GM19025 (cell line): ENCODE results near the gene ZIK1.

Source experiments
- ATAC-seq: cut with Tn5 transposase; IDR thresholded peaks from one replicate; pipeline ENCODE4 v1.9.1; 2021; ENCODE audit warnings: mild to moderate bottlenecking, low read depth, moderate library complexity; ENCODE audit not compliant: unreplicated experiment

ZIK1 gene

GRCh38 chr19:57583521-57584416, at the start of gene ZIK1:
Gene ZIK1, plus strand, starts transcription at chr19:57584145. Its CDS starts 212 bp downstream, at chr19:57584357.
- ATAC-seq, result peak; percentile 77

DNA sequence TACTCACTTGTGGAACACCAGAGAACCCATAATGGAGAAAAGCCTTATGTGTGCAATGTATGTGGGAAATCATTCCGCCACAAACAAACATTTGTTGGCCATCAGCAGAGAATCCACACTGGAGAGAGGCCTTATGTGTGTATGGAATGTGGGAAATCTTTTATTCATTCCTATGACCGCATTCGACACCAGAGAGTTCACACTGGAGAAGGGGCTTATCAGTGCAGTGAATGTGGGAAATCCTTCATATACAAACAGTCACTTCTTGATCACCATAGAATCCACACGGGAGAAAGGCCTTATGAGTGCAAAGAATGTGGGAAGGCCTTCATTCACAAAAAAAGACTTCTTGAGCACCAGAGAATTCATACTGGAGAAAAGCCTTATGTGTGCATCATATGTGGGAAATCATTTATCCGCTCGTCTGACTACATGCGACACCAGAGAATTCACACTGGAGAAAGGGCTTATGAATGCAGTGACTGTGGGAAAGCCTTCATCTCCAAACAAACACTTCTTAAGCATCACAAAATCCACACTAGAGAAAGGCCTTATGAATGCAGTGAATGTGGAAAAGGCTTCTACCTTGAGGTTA, 45.9 kb upstream of the ZIK1 start:
- no peak for ATAC-seq

DNA sequence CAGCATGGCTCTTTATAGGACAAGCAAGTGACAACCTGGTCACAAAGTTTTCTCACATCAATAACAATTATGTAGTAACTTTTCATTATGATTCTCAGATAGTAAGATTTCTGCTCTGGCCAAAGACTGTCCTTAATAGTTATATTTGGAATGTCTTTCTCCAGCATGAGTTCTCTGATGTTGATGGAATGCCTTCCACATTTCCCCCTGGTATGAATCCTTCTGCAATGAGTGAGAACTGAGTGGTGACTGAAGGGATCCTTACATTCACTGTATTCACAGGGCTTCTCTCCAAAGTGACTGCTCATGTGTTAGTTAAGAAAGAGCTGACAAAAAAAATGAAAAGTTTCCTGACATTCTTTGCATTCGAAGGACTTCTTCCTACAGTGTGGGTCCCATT, 37.4 kb upstream of the ZIK1 start:
- no peak for ATAC-seq

DNA sequence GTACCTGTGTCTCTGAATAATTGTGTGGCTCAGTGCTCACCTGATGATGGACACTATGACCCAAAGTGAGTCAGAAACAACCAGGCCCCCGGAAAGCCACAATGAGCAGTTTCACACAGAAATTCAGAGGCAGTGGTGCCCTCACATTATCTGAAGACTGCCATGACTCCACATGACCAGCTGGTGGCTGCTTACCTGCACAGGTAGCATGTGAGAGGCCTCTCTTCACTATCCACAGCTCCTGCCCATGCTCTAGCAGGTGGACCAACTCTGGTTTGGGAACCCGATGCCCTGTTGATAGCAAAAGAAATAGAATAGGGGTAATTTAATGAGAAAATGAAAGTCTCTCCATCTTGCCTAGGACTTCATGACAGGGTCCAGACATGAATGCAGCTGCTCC, 31.5 kb upstream of the ZIK1 start:
- ATAC-seq, result no peak

- ATAC-seq, result no peak
Measured at GRCh38 chr19:57557659-57558058, 26.3 kb upstream of the ZIK1 start.

DNA sequence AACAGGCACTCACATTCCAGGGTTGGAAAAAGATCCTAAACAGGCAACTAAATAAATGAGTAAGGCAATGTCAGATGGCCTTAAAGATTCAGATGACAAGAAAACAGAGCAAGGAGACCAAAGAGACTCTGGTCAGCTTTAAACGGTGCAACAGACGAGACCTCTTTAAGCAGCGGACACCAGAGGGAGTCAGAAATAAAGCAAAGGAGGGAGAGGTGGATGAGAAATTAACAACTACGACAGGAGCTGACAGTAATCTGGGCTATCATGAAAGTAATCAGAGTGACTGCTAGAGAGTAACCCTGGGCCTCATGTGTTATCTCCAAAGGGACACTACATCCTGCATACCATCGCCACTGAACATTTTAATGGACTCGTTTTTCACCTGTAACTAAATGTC, 25.4 kb upstream of the ZIK1 start:
- ATAC-seq, result no peak

DNA sequence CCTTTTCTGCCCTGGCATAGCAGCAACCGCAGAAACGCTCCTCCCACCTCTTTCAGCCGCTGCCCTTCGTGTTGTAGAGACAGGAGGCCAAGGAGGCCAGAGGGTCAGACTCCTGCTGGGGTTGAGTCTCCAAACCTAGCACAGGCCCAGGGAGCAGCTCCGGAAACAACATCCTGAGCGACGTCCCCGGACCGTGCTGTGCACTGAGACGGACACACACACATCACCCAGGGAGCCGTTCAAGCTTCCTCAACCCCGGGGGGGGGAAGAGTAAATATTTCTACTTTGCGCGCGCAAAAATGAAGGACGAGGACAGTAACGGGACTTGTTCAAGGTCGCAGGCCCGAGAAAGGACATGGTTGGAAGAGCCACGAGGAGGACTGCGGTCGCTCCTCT, 24.9 kb upstream of the ZIK1 start:
- no peak for ATAC-seq

- ATAC-seq, result peak; percentile 96
Measured at GRCh38 chr19:57559404-57560025, 24.4 kb upstream of the ZIK1 start, which contains the start of gene ZNF550. Gene ZNF550, minus strand, starts transcription at chr19:57559863. Its CDS starts 181 bp downstream, at chr19:57559682.

DNA sequence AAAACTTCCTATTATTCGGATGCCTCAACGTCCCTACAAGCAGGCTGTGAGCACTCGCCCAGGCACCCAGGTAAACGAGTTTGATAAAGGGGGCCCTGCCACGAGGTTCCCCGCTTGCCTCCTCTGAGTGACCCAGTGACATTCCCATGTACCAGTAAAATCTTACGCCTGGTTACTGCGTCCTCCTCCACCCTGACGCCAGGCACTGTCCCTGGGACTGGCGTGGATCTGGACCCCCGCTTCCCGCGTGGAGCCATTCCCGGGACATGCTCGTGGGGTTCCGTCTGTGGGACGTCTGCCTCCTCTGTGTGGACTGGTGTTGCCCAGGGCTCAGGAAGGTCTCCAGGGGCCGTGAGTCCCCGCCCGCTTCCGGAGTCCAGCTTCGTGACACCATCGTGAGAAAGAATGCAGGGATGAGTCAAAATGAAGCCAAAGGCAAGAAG, 23.9 kb upstream of the ZIK1 start:
- no peak for ATAC-seq

DNA sequence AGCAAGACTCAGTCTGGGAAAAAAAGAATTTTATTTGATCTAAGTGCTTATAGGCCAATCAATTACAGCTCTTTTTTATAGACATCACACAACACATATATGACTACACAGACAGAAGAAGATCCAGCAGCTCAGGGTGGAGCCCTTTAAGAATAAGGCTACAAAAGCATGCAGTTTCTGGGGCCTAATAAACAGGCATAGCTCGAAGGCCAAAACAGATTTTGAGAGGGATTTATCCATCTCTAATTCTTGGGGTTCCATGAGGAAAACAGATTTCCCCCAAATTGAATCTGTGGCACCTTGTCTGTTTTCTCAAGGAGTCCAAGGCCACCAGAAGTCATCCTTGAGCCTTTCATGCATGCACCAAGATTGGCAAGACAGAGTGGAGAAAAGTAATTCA, 20.4 kb upstream of the ZIK1 start:
- no peak for ATAC-seq

DNA sequence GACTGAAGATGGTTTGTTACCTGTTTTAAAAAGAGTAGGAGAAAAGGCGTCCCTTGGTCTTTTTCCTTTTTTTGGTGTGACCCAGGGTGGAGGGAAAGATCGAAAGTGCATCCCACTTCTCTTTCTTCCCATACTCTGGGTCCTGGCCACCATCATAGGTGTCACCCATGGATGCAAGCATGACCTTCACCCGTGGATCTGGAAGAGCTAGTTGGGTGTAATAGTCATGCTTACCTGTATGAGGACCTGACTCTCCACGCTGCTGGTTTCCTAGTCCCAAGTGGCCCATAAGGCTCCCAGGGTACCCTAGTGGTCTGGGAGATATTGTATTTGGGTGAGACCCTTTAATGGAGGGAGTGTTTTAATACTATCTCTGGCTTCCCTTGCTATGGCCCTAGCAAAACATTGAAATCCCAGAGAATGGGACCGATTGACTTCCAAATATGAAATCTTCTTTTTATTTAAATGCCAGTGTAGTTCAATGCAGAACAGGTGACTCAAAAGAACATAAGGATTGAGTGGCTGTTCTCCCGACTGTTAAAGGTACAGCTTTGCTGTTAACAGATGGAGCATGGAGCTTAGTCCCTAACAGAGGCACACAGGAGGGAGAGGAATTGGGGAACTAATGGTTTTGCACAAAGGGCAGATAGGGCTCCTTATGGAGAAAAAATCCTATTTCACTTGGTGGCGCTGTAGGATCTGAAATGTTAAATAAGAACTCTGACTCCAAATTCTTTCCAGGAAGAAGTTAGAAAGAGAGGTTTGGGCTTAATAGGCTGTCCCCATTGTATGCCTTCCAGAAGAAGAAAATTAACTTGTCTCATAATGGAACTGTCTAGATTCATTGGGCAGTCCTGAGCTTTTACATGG, 17.3 kb upstream of the ZIK1 start:
- ATAC-seq, result no peak

GRCh38 chr19:57570707-57571106, 13.2 kb upstream of the ZIK1 start:
- ATAC-seq, result no peak

GRCh38 chr19:57572415-57572947, 11.5 kb upstream of the ZIK1 start:
- no peak for ATAC-seq

DNA sequence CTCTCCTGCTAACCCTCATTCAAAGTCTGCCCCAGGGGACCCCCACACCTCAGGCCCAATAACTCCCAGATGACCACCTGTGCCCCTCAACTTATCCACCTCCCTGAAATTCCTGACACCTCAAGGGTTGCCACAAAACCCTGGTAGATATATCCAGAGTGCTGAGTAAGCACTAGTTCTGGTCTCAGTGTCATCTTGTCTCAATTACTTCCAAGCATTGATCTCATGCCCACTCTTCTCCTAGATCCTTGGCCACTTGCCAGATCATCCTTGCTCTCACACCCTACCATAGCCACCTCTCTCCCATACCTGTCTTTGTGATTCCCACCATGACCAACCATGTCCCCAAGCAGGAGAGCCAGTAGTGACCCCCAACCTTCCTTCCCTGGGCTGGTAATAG, 7.3 kb upstream of the ZIK1 start:
- no peak for ATAC-seq

DNA sequence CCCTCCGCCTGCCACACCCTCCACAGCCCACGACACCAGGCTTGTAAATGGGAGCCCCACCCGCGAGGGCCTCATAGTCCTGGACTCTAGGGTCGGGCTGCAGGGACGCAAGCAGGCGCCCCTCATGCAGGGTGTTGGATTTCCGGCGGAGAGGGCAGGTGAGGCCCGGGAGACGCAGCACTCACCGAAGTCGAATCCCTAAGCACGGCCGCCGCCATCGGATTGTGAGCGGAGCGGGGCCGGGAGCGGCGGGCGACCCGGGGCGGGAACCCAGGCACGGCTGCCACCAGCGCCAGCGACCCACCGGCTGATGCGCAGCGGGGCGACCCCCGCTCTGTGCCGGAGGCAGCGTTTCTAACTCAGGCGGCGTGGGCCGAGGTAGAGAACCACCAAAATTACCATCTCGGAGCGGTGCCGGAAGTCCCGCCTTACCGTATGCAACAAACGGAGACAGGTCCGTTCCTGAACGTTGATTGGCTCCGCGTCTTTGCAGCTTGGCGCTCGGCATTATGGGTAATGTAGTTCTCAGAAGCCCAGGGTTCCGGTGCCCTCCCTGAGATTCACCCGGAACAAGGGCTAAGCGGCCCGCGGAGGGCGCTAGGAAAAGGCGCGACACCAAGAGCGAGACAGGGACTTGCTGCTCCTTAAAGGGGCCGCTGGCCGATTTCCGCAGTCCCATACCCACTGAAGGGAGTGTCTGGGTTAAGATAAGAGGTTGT, 5.3 kb upstream of the ZIK1 start, which contains the start of gene ZNF416:
Gene ZNF416 (minus strand): TSS at position 425 of the 719 bp plus-strand sequence. CDS start 207 bp downstream, at position 218.
- peak; percentile 94 for ATAC-seq

- ATAC-seq, result no peak
Measured at GRCh38 chr19:57583104-57583520, 833 bp upstream of the ZIK1 start.

DNA sequence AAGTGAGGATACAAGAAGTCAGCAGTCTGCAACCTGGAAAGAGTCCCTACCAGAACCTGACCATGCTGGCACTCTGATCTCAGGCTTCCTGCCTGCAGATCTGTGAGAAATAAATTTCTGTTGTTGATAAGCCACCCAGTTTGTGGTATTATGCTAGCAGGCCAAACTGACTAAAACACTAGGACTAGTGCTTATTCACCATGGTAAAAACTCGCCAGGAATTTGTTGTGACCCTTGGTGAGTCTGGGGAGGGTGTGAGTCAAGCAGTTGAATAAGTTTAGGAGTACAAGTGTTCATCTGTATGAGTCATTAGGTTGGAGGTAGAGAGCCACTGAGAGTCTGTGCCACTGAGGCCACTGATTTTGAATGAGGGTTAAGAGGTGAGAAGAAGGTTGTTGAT, 3.6 kb downstream of the ZIK1 start:
- no peak for ATAC-seq

DNA sequence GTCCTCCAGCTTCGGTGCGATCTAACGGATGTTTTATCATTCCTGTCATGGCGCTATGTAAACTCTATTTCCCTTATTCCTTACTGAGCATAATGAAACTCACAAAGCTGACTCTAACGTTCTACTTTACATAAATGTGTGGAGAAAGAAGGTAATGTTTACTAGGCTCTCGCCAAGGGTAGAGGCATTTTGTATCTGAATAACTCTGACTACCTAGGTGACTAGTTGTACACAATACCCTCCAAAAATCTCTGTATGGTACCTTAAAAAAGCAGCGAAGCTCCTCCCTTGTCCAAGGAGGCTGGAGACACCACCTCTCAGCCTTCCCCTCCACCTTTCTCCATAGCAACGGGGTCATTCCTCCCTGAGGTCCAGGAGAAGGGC, 15.4 kb downstream of the ZIK1 start:
- ATAC-seq, result no peak

- ATAC-seq, result peak; percentile 99
Measured at GRCh38 chr19:57599761-57600383, 15.9 kb downstream of the ZIK1 start, which contains the start of gene ZNF530. Gene ZNF530, plus strand, starts transcription at chr19:57599885. Its CDS starts 4,461 bp downstream, at chr19:57604346.
